Suprapubic skin (tissue), 3 donors: ENCODE data around the gene TATDN3.
"Not testable (repeated sequence)": the region's sequence is repeated elsewhere in the genome, so short reads cannot be mapped to it uniquely, and the experiment has no call there.

ENCODE experiments used
- CTCF ChIP-seq, 2 donors: fragments of 200-600 bp in 1 of 2; fragments of 450-650 bp in 1 of 2; sonication (generic) in 1 of 2; IDR thresholded peaks; one replicate each; pipeline ENCODE4 v1.5.1; 2016 to 2019; ENCODE audit warnings: antibody characterized with exemption in 2 of 2, mild to moderate bottlenecking in 1 of 2, moderate library complexity in 1 of 2
- POLR2A ChIP-seq, 2 donors: fragments of 450-650 bp; IDR thresholded peaks; one replicate each; pipeline ENCODE4 v1.6.1; 2017; ENCODE audit warnings: antibody characterized with exemption in 2 of 2, mild to moderate bottlenecking in 2 of 2, moderate library complexity in 2 of 2

GRCh38 chr1:212833211-212834207 is 41.8 kb downstream of the TATDN3 start:
- TF ChIP-seq CTCF, POLR2A (IDR thresholded peaks at IDR 0.05): not testable (repeated sequence)
